HG03159 (cell line): ENCODE data around the gene SERINC1.

Source experiments
- ATAC-seq: cut with Tn5 transposase; IDR thresholded peaks from one replicate; pipeline ENCODE4 v1.9.1; 2021; ENCODE audit warnings: mild to moderate bottlenecking, moderate library complexity; ENCODE audit not compliant: unreplicated experiment

Gene SERINC1

DNA sequence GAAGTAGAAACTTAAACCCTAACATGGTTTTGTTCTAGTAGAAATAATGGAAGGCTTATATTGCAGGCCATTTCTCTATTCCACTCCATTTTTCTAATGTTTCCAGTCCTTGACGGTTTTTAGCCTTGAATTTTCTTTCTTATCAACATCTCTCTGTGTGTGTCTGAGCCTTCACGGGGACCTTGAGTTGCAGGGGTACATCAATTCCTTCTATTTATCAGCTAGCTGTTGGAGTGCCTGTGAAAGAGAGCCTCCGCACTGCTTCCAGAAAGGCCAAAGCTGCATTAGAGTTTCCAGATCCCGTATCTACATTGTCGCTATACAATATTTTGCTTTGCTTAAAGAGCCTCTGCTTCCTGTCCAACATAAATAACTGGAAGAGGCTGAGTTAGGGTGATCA, 77.6 kb downstream of the SERINC1 start:
- no peak for ATAC-seq

DNA sequence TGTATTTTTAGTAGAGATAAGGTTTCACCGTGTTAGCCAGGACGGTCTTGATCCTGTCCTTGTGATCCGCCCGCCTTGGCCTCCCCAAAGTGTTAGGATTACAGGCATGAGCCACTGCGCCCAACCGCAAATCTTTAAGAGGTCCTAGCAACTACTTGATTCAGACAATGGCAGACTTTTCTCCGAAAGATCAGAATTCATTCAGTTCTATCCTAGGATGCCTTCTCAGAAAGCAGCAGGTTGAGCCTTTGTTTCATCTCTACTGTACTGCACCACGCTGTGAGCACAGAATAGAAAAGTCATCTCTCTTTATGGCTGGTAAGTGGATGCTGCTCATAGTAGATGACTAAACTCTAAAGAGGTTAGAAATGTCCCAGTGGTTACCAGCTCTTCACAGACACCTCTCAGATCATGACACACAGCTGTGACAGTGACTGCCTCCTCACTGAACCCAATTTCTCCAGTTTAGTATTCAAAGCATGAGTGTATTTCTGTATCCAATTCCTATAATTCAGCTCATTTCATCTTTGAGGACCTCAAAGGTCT, 78.2 kb downstream of the SERINC1 start:
- ATAC-seq = peak; percentile 43
